H1 (cell line): Measurements from ENCODE around the gene NEURL4. TPM values are rescaled to one million over a fixed set of nuclear protein-coding genes. Genes with fewer than 3 reads are reported as not detected.

ENCODE experiments used
- CTCF ChIA-PET: fragments of 300-600 bp; sonication (Branson Sonifier 250); formaldehyde crosslinking; loops from one replicate; lab custom pipeline; 2021; ENCODE audit not compliant: partially characterized antibody; lab: Charles Lee
- POLR2A ChIA-PET: fragments of 300-600 bp; sonication (Branson Sonifier 250); formaldehyde crosslinking; loops from one replicate; lab custom pipeline; 2021; ENCODE audit warnings: inconsistent platforms; ENCODE audit not compliant: partially characterized antibody; lab: Charles Lee
- DNase-seq, 2 experiments: peaks; one replicate each; pipeline versions ENCODE4 v3.0.0 to v3.0.0-alpha.2; 2010 to 2022; ENCODE audit warnings: low spot score in 2 of 2, low read depth in 1 of 2, mixed read lengths in 1 of 2
- FAIRE-seq: peaks from 2 replicates; lab custom pipeline; 2011; peaks lifted over from hg19 to GRCh38; lab: Jason Lieb, UNC
- H2AFZ ChIP-seq: 2 replicates; pipeline ENCODE4 v1.8.1; 2012; ENCODE audit warnings: low read length, inconsistent platforms
- H2AK5ac ChIP-seq: 2 replicates; pipeline ENCODE4 v1.6.1; 2013; ENCODE audit warnings: low read depth, low read length
- H2BK120ac ChIP-seq: replicated peaks from 2 replicates; pipeline ENCODE3; 2013; ENCODE audit warnings: low read depth, low read length, inconsistent platforms
- H2BK12ac ChIP-seq: 2 replicates; pipeline ENCODE4 v1.6.1; 2013; ENCODE audit warnings: low read depth, low read length
- H2BK15ac ChIP-seq: 2 replicates; pipeline ENCODE4 v1.6.1; 2013; ENCODE audit warnings: low read length
- H2BK20ac ChIP-seq: 2 replicates; pipeline ENCODE4 v1.6.1; 2013; ENCODE audit warnings: low read length
- H2BK5ac ChIP-seq: 2 replicates; pipeline ENCODE4 v1.6.1; 2013; ENCODE audit warnings: low read depth, low read length
- H3K14ac ChIP-seq: 2 replicates; pipeline ENCODE4 v1.6.1; 2013; ENCODE audit warnings: inconsistent platforms; ENCODE audit not compliant: insufficient read length
- H3K18ac ChIP-seq: 2 replicates; pipeline ENCODE4 v1.6.1; 2013; ENCODE audit warnings: low read length; ENCODE audit errors: extremely low read depth
- H3K23ac ChIP-seq: 2 replicates; pipeline ENCODE4 v1.6.1; 2013; ENCODE audit warnings: inconsistent platforms; ENCODE audit not compliant: insufficient read length
- H3K23me2 ChIP-seq: 2 replicates; pipeline ENCODE4 v1.6.1; 2013; ENCODE audit warnings: low read depth, low read length
- H3K27ac ChIP-seq: 2 replicates; pipeline ENCODE4 v1.6.1; 2011; ENCODE audit warnings: low read depth, low read length, inconsistent platforms
- H3K27me3 ChIP-seq, 4 experiments: replicated peaks in 1 of 4; 1 replicate in 1 of 4; 2 replicates in 3 of 4; pipeline versions ENCODE4 v1.6.1 to v1.8.1; 2011 to 2013; ENCODE audit warnings: low read length in 3 of 4, mild to moderate bottlenecking in 3 of 4, inconsistent platforms in 2 of 4, mixed read lengths in 2 of 4, moderate library complexity in 1 of 4; ENCODE audit not compliant: control insufficient read depth in 3 of 4, insufficient read depth in 3 of 4; ENCODE audit errors: extremely low read depth in 1 of 4
- H3K36me3 ChIP-seq, 4 experiments: 2 replicates each; pipeline versions ENCODE4 v1.6.1 to v1.8.1; 2011 to 2013; ENCODE audit warnings: mild to moderate bottlenecking in 4 of 4, low read length in 3 of 4, moderate library complexity in 2 of 4, control low read depth in 1 of 4, inconsistent platforms in 1 of 4; ENCODE audit not compliant: insufficient read depth in 4 of 4, control insufficient read depth in 2 of 4
- H3K4ac ChIP-seq: replicated peaks from 2 replicates; pipeline ENCODE3; 2013; ENCODE audit warnings: low read length, low read depth, mixed read lengths, inconsistent platforms; ENCODE audit not compliant: insufficient read length
- H3K4me1 ChIP-seq, 4 experiments: replicated peaks in 1 of 4; 1 replicate in 1 of 4; 2 replicates in 3 of 4; pipeline versions ENCODE4 v1.6.1 to v1.8.1; 2011 to 2013; ENCODE audit warnings: low read length in 3 of 4, inconsistent platforms in 2 of 4, mixed read lengths in 1 of 4; ENCODE audit not compliant: insufficient read depth in 4 of 4, control insufficient read depth in 3 of 4
- H3K4me2 ChIP-seq, 2 experiments: 2 replicates each; pipeline versions ENCODE4 v1.6.1 to v1.8.1; 2011 to 2013; ENCODE audit warnings: low read depth in 2 of 2, low read length in 2 of 2, control low read depth in 1 of 2, inconsistent platforms in 1 of 2, mild to moderate bottlenecking in 1 of 2; ENCODE audit not compliant: insufficient read depth in 1 of 2
- H3K4me3 ChIP-seq, 4 experiments: fragments of 200-600, 300-600 bp in 1 of 4; sonication (generic), shearing (Covaris generic), sonication (Bioruptor Twin) in 1 of 4; 2 replicates each; pipeline versions ENCODE4 v1.5.1 to v1.8.1; 2011 to 2016; ENCODE audit warnings: low read length in 4 of 4, low read depth in 3 of 4, control low read depth in 2 of 4, inconsistent platforms in 2 of 4, mild to moderate bottlenecking in 2 of 4, mixed read lengths in 1 of 4, moderate library complexity in 1 of 4; ENCODE audit not compliant: insufficient read depth in 2 of 4; ENCODE audit errors: extremely low read depth in 1 of 4
- H3K56ac ChIP-seq: replicated peaks from 2 replicates; pipeline ENCODE3; 2013; ENCODE audit warnings: low read depth, mild to moderate bottlenecking, mixed read lengths, low read length, inconsistent platforms; ENCODE audit not compliant: insufficient read length
- H3K79me1 ChIP-seq: 2 replicates; pipeline ENCODE4 v1.6.1; 2013; ENCODE audit warnings: low read depth, low read length, control low read depth
- H3K79me2 ChIP-seq, 2 experiments: 2 replicates each; pipeline versions ENCODE4 v1.6.1 to v1.8.1; 2012 to 2013; ENCODE audit warnings: low read length in 2 of 2, mild to moderate bottlenecking in 2 of 2, inconsistent platforms in 1 of 2; ENCODE audit not compliant: insufficient read depth in 2 of 2, control insufficient read depth in 1 of 2
- H3K9ac ChIP-seq, 4 experiments: replicated peaks in 1 of 4; 1 replicate in 1 of 4; 2 replicates in 3 of 4; pipeline versions ENCODE4 v1.6.1 to v1.8.1; 2011 to 2013; ENCODE audit warnings: low read depth in 3 of 4, low read length in 3 of 4, control low read depth in 2 of 4, mild to moderate bottlenecking in 2 of 4, moderate library complexity in 2 of 4, inconsistent platforms in 1 of 4; ENCODE audit errors: extremely low read depth in 1 of 4
- H3K9me3 ChIP-seq, 2 experiments: 2 replicates each; pipeline versions ENCODE4 v1.6.1 to v1.8.1; 2012 to 2013; ENCODE audit warnings: mild to moderate bottlenecking in 2 of 2, moderate library complexity in 2 of 2, control low read depth in 1 of 2, inconsistent platforms in 1 of 2, low read depth in 1 of 2, low read length in 1 of 2, mixed read lengths in 1 of 2; ENCODE audit not compliant: insufficient read depth in 2 of 2
- H4K20me1 ChIP-seq, 2 experiments: replicated peaks in 1 of 2; 2 replicates each; pipeline versions ENCODE3 to v1.8.1; 2011 to 2013; ENCODE audit warnings: inconsistent platforms in 2 of 2, low read length in 2 of 2, mild to moderate bottlenecking in 1 of 2; ENCODE audit not compliant: insufficient read depth in 2 of 2, control insufficient read depth in 1 of 2
- H4K5ac ChIP-seq: 2 replicates; pipeline ENCODE4 v1.6.1; 2013; ENCODE audit warnings: low read length, low read depth, mixed read lengths, inconsistent platforms; ENCODE audit not compliant: insufficient read length
- H4K8ac ChIP-seq: 2 replicates; pipeline ENCODE4 v1.8.0; 2013; ENCODE audit warnings: mild to moderate bottlenecking, moderate library complexity, low read length, inconsistent platforms; ENCODE audit not compliant: insufficient read depth; ENCODE audit errors: extremely low read depth
- H4K91ac ChIP-seq: replicated peaks from 2 replicates; pipeline ENCODE3; 2013; ENCODE audit warnings: low read length, mixed read lengths, inconsistent platforms; ENCODE audit not compliant: insufficient read length
- ATF3 ChIP-seq: IDR thresholded peaks from 2 replicates; pipeline ENCODE4 v1.6.1; 2011; ENCODE audit warnings: low read depth, mild to moderate bottlenecking, low read length; ENCODE audit not compliant: insufficient read depth
- BACH1 ChIP-seq: IDR thresholded peaks from 2 replicates; pipeline ENCODE4 v1.6.1; 2012; ENCODE audit warnings: low read length, improper control_type of control experiment
- CBX5 ChIP-seq: fragments of 300-800, 300-1000 bp; sonication (generic); IDR thresholded peaks from 2 replicates; pipeline ENCODE4 v1.7.1; 2016; ENCODE audit warnings: antibody characterized with exemption, low read length, low read depth
- EP300 ChIP-seq, 2 experiments: IDR thresholded peaks; 1 replicate in 1 of 2; 2 replicates in 1 of 2; pipeline ENCODE4 v1.6.1; 2011 to 2012; ENCODE audit warnings: low read depth in 2 of 2, low read length in 2 of 2, mild to moderate bottlenecking in 2 of 2, borderline replicate concordance in 1 of 2, inconsistent platforms in 1 of 2, moderate library complexity in 1 of 2
- GABPA ChIP-seq: IDR thresholded peaks from 2 replicates; pipeline ENCODE4 v1.6.1; 2011; ENCODE audit warnings: mild to moderate bottlenecking, low read length, moderate library complexity, borderline replicate concordance; ENCODE audit not compliant: insufficient read depth
- NRF1 ChIP-seq: IDR thresholded peaks from 2 replicates; pipeline ENCODE4 v1.6.1; 2011; ENCODE audit warnings: mild to moderate bottlenecking, low read depth, low read length, improper control_type of control experiment
- PHF8 ChIP-seq: fragments of 200-600 bp; sonication (generic); conservative IDR thresholded peaks from 2 replicates; pipeline ENCODE4 v1.7.1; 2012; ENCODE audit warnings: low read depth, mild to moderate bottlenecking, inconsistent platforms, low read length, moderate library complexity
- SAP30 ChIP-seq: fragments of 300-600 bp; sonication (generic); IDR thresholded peaks from 2 replicates; pipeline ENCODE4 v1.7.1; 2012; ENCODE audit warnings: low read length, moderate library complexity, mild to moderate bottlenecking, inconsistent platforms; ENCODE audit not compliant: insufficient read depth, insufficient replicate concordance
- SIN3A ChIP-seq, 2 experiments: IDR thresholded peaks in 1 of 2; conservative IDR thresholded peaks in 1 of 2; 2 replicates each; pipeline ENCODE4 v1.6.1; 2011 to 2012; ENCODE audit warnings: low read length in 2 of 2, improper control_type of control experiment in 1 of 2, low read depth in 1 of 2, mild to moderate bottlenecking in 1 of 2
- WGBS, 2 experiments: shearing (Covaris generic) in 1 of 2; methylation state at CpG; one replicate each; pipeline versions ENCODE4 v1.1.6 to v1.1.7; 2013 to 2015; ENCODE audit warnings: low lambda C conversion rate in 2 of 2, mixed read lengths in 2 of 2, inconsistent platforms in 1 of 2, low coverage in 1 of 2, missing lambda C conversion rate in 1 of 2; ENCODE audit not compliant: insufficient replicate concordance in 2 of 2, insufficient coverage in 1 of 2, insufficient read length in 1 of 2; ENCODE audit errors: extremely low coverage in 1 of 2, missing lambda C conversion rate in 1 of 2; 5-methylcytosine and 5-hydroxymethylcytosine counted together
- polyA plus RNA-seq, 7 experiments: library from polyadenylated mRNA; depleted of rRNA in 3 of 7; stranded (reverse) in 5 of 7; unstranded in 2 of 7; fragments of >200 nt in 5 of 7; fragments of 200-250 nt in 2 of 7; gene quantifications; 1 replicate in 5 of 7; 2 replicates in 1 of 7; 4 replicates in 1 of 7; pipeline versions ENCODE4 v1.2.1 to v1.2.3, GENCODE V29; 2011 to 2013; ENCODE audit warnings: missing spikeins in 2 of 7, mixed read lengths in 2 of 7
- total RNA-seq: library from RNA; stranded (reverse); fragmentation: NEBNext Ultra II Directional; extraction: Animal tissue kit (Norgen Biotek cat#: 25700); gene quantifications from 2 replicates; pipeline ENCODE4 v1.2.1, GENCODE V29; 2021

The NEURL4 gene
- total and polyA plus RNA-seq, 2 of the 8 experiments (the other 6 are each of a cell fraction or from before 2014, with no cell fraction given): 29.6 to 46.8 TPM

GRCh38 chr17:7329374-7329996 is 350 bp upstream of the NEURL4 start:
- Histone ChIP-seq H4K8ac (peak overlapping the region; percentile 81; the same call in 1 of the 2 replicates), H3K4ac (no peak overlapping the region), H3K4me3 (peak overlapping the region; percentile 69 to 97 (median 82)), H2BK15ac (0 out of 2 replicates have a peak overlapping the region, but pooled peaks have one; percentile 10), H3K9me3 (no peaks in the 10 kb centered on the region), H3K56ac (peak overlapping the region; percentile 90), H3K79me2 (peaks cover 0 to 14% of the 10 kb centered on the region in 2 experiments; a peak in 2 of 4 replicates), H4K91ac (peak overlapping the region; percentile 81), H3K4me1 (peaks cover 0 to 19% (median 8%) of the 10 kb centered on the region in 4 experiments; a peak in 6 of 7 replicates), H3K27me3 (no peaks in the 10 kb centered on the region; a peak in 1 of 7 replicates), H4K5ac (peak overlapping the region; percentile 88), H2AFZ (no peak overlapping the region), H3K79me1 (peaks cover 2% of the 10 kb centered on the region; the same call in 1 of the 2 replicates), H3K23ac (no peak overlapping the region), H3K27ac (peak overlapping the region; percentile 84), H3K18ac (peak overlapping the region; percentile 57), H3K23me2 (peaks cover 8% of the 10 kb centered on the region), H2BK20ac (no peak overlapping the region), H3K36me3 (peaks cover 0 to 7% (median 3%) of the 10 kb centered on the region in 4 experiments; a peak in 4 of 8 replicates), H2BK12ac (peak overlapping the region; percentile 29; the same call in 1 of the 2 replicates), H3K14ac (peak overlapping the region; percentile 90), H3K9ac (peak overlapping the region in 3 of 4 experiments; percentile 84 to 85 (median 84); a peak in 6 of 7 replicates), H2BK120ac (no peak overlapping the region), H2AK5ac (no peak overlapping the region), H4K20me1 (peaks cover 0 to 1% of the 10 kb centered on the region in 2 experiments), H2BK5ac (peak overlapping the region; percentile 20), H3K4me2 (peak overlapping the region; percentile 95 to 96)
- ChIA-PET POLR2A (interaction anchor here (0.5 to 13.4 kb wide), 30 partner anchors 9 to 254 kb away, joined by 3 to 223 read pairs (median 4); partner anchors contain the start of genes ACADVL, ACAP1, CHRNB1 and CLDN7), CTCF (interaction anchor here (0.7 to 9.3 kb wide), 14 partner anchors 14 to 358 kb away, joined by 3 to 167 read pairs (median 5); partner anchors contain the start of genes GPS2, SENP3, TMEM95 and TP53)
- peak; percentile 95 for FAIRE-seq
- peak; percentile 95 to 99 for DNase-seq
- WGBS, 2 experiments: 0% methylated on average over 43 of the region's 43 CpGs; no CpG with 5 or more reads in 1 of the 2 experiments
- TF ChIP-seq BACH1 (no peak), ATF3 (peak; percentile 93), CBX5 (no peak), SAP30 (peak; percentile 69), SIN3A (conservative IDR thresholded peaks at IDR 0.05 in 1 of 2, IDR thresholded peaks at IDR 0.05 in 1 of 2; ENCODE audit: low read depth in 1 of 2, low read length in 2 of 2) (peak in 1 of 2 experiments; percentile 81; a peak in 2 of 4 replicates), PHF8 (peak; percentile 44; the same call in 1 of the 2 replicates), NRF1 (no peak), GABPA (no peak), EP300 (IDR thresholded peaks at IDR 0.05; ENCODE audit: borderline replicate concordance in 1 of 2, low read depth in 2 of 2, low read length in 2 of 2) (no peak; a peak in 1 of 3 replicates)
